ENCODE measurements around the gene TSPEAR. TPM values are rescaled to one million over a fixed set of nuclear protein-coding genes. Genes with fewer than 3 reads are reported as not detected.

Gene TSPEAR
- total RNA-seq, 2 experiments from 2014 or later: not detected

DNA sequence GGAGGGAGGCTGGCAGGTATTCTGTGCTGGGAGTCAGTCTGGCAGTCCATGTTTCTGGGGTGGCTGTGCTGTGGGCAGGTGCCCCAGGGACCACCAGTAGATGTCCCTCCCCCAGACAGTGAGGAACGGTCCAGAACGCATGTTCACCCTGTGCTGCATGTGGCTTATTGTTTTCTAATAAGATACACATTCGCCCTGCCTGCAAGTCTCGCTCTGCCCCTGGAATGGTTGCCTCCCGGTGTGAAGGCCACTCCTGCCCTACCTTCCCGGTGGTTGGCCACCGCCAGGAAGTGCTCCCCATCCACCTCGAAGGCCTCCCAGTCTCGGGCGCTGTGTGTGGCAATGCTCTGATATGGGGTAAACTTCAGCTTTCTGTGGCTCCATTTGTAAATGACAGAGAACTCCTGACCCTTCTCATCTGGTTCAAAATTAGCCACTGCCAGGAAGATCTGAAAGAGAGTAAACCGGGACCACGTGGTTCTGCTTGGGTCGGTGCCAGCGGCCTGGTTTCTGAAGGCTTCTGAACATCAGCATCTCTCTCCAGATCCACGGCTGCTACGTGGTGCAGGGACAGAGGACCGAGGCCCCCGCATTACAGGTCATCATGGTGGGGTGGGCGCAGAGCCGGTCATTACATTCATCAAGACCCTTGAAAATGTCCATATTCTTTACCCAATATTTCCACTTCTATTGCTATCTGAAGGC lies 185.8 kb downstream of the TSPEAR start:
- H3K36me3 Mint-ChIP-seq (ENCODE audit: low read depth): no peaks in the 10 kb centered on the region
- no peaks in the 10 kb centered on the region for H3K4me1 Mint-ChIP-seq (ENCODE audit: low read depth)
- no peaks in the 10 kb centered on the region for H3K27me3 Mint-ChIP-seq (ENCODE audit: low read depth)
- no peaks in the 10 kb centered on the region for H3K9me3 Mint-ChIP-seq
- H3K27ac Mint-ChIP-seq: no peak overlapping the region
- no peak for DNase-seq
- CTCF ChIA-PET: no interaction called here
- H3K4me3 Mint-ChIP-seq: no peak overlapping the region
- intact Hi-C loops (cut with micrococcal nuclease): no loop called here

DNA sequence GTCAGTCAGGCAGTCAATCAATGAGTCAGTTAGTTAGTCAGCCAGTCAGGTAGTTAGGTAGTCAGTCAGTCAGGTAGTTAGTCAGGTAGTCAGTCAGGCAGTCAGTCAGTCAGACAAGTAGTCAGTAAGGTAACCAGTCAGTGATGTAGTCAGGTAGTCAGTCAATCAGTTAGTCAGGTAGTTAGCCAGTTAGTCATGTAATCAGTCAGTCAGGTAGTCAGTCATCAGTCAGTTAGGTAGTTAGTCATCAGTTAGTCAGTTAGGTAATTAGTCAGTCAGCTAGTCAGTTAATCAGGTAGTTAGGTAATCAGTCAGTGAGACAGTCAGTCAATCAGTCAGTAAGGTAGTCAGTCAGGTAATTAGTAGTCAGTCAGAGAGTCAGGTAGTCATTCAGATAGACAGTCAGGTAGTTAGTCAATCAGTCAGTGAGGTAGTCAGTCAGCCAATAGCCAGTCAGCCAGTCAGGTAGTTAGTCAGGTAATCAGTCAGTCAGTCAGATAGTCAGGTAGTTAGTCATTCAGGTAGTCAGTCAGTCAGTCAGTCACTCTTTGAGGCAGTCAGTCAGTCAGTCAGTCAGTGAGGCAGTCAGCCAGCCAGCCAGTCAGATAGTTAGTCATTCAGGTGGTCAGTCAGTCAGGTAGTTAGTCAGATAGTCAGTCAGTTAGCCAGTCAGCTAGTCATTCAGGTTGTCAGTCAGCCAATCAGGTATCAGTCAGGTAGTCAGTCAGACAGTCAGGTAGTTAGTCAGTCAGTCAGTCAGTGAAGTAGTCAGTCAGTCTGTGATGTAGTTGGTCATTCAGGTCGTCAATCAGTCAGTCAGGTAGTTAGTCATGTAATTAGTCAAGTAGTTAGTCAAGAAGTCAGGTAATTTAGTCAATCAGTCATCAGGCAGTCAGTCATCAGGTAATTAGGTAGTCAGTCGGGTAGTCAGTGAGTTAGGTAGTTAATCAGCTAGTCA lies 186.7 kb downstream of the TSPEAR start:
- Mint-ChIP-seq H3K4me1 (ENCODE audit: low read depth) (no peaks in the 10 kb centered on the region), H3K4me3 (no peak overlapping the region), H3K27ac (no peak overlapping the region), H3K36me3 (ENCODE audit: low read depth) (no peaks in the 10 kb centered on the region), H3K27me3 (ENCODE audit: low read depth) (no peaks in the 10 kb centered on the region), H3K9me3 (no peaks in the 10 kb centered on the region)
- no peak for DNase-seq
- intact Hi-C loops (cut with micrococcal nuclease): no loop called here
- CTCF ChIA-PET: no interaction called here

DNA sequence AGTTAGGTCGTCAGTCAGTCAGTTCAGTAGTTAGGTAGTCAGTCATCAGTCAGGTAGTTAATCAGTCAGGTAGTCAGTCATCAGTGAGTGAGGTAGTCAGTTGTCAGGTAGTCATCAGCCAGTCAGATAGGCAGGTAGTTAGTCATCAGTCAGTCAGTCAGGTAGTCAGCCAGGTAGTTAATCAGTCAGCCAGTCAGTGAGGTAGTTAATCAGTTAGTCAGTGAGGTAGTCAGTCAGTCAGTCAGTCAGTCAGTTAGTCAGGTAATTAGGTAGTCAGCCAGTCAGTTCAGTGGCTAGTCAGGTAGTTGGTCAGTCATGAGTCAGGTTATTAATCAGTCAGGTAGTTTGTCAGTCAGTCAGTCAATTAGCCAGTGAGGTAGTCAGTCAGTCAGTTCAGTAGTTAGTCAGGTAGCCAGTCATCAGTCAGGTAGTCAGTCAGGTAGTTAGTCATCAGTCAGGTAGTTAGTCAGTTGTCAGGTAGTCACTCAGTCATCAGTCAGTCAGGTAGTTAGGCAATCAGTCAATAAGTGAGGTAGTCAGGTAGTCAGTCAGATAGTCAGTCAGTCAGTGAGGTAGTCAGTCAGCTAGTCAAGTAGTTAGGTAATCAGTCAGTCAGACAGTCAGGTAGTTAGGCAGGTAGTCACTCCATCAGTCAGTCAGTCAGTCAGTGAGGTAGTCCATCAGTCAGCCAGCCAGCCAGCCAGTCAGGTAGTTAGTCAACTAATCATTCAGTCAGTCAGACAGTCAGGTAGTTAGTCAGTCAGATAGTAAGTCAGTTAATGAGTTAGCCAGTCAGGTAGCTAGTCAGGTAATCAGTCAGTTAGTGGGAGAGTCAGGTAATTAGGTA lies 187.6 kb downstream of the TSPEAR start:
- Mint-ChIP-seq H3K27ac (no peak overlapping the region), H3K9me3 (no peaks in the 10 kb centered on the region), H3K27me3 (ENCODE audit: low read depth) (no peaks in the 10 kb centered on the region), H3K4me1 (ENCODE audit: low read depth) (no peaks in the 10 kb centered on the region), H3K36me3 (ENCODE audit: low read depth) (no peaks in the 10 kb centered on the region), H3K4me3 (no peak overlapping the region)
- intact Hi-C loops (cut with micrococcal nuclease): no loop called here
- no peak for DNase-seq
- CTCF ChIA-PET: no interaction called here

DNA sequence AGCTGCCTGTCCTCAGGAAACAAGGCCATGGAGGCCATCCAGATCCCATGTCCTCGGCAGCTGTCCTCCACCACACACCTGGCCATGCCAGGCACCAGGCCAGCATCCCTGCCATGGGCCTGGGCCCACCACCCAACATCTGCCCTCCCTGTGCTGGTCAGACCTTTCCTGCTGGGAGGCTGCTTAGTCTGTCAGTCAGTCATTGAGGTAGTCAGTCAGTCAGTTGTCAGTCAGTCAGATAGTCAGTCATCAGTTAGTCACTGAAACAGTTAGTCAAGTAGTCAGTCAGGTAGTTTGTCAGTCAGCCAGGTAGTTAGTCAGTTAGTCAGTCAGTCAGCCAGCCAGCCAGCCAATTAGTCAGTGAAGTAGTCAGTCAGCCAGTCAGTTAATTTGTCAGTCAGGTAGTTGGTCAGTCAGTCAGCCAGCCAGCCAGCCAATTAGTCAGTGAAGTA lies 188.6 kb downstream of the TSPEAR start:
- H3K4me3 Mint-ChIP-seq: no peak overlapping the region
- H3K9me3 Mint-ChIP-seq: no peaks in the 10 kb centered on the region
- CTCF ChIA-PET: no interaction called here
- intact Hi-C loops (cut with micrococcal nuclease): no loop called here
- no peak for DNase-seq
- H3K27me3 Mint-ChIP-seq (ENCODE audit: low read depth): no peaks in the 10 kb centered on the region
- H3K4me1 Mint-ChIP-seq (ENCODE audit: low read depth): no peaks in the 10 kb centered on the region
- H3K27ac Mint-ChIP-seq: no peak overlapping the region
- H3K36me3 Mint-ChIP-seq (ENCODE audit: low read depth): no peaks in the 10 kb centered on the region

DNA sequence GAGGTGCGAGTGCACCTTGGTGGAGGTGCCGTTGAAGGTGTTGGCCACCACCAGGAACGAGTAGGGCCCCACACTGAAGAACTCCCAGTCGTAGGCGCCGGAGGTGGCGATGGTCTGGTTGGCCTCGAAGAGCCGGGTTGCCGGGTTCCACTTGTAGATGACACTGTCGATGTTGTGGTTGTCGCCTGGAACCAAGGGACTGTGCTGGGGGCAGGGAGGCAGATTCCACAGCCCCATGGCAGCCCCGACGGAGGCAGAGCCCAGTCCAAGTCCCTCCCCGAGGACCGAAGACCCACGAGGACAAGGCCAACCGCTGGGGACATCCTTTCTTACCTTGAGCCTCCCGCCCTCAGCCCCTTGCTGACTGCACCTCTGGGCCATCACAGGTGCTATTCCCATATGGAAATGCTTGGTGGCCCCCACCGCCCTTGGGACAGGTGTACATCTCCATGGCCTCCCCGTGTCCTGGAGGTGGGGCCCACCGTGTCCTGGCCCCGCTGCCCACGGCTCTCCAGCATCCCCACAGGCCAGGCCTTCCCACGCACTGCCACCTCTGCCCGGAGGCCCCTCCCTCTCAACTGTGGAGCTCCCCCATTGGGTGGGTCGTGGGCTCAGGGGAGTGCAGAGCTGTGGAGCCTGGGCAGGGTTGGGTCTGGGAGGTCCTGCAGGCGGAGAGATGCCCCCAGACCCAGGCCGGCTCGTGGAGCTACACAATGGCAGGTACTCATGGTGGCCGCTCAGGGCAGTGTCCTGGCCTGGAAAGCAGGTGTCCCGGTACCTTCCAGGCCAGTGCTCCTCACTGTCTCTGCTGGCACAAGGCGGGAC lies 189.2 kb downstream of the TSPEAR start:
- intact Hi-C loops (cut with micrococcal nuclease): no loop called here
- Mint-ChIP-seq H3K4me3 (no peak overlapping the region), H3K27ac (no peak overlapping the region), H3K4me1 (ENCODE audit: low read depth) (no peaks in the 10 kb centered on the region), H3K27me3 (ENCODE audit: low read depth) (no peaks in the 10 kb centered on the region), H3K36me3 (ENCODE audit: low read depth) (no peaks in the 10 kb centered on the region), H3K9me3 (no peaks in the 10 kb centered on the region)
- DNase-seq: no peak
- CTCF ChIA-PET: no interaction called here

DNA sequence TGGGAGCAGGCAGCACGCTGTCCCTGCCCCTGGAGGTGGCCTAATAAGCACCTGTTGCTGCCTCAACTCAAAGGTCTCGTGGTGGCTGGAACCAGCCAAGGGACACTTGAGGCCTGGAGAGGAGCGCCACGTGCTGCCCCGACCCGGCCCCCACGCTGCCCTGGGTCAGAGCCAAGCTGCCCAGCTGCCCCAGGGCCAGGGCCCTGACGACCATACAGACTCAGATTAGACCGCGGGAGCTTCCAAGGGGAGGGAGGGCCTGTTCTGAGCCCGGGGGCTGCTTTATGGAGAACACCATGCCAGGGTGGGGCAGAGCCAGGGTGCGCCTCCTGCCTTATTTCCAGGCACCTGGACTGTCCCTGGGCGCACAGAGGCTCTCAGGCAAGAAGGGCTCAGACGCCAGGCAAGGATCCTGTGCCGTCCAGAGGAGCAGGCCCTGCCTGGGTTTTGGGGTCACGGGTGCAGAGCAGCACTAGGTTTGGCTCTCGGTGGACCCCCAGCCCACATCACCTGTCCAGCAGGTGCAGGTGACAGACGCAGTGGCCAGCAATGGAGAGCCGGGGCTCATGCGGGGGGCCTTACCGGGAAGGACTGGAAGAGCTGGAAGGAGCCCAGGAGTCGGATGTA lies 190.0 kb downstream of the TSPEAR start:
- intact Hi-C loops (cut with micrococcal nuclease): no loop called here
- H3K36me3 Mint-ChIP-seq (ENCODE audit: low read depth): no peaks in the 10 kb centered on the region
- DNase-seq: no peak
- no peaks in the 10 kb centered on the region for H3K4me1 Mint-ChIP-seq (ENCODE audit: low read depth)
- H3K9me3 Mint-ChIP-seq: no peaks in the 10 kb centered on the region
- CTCF ChIA-PET: no interaction called here
- no peak overlapping the region for H3K4me3 Mint-ChIP-seq
- H3K27ac Mint-ChIP-seq: no peak overlapping the region
- H3K27me3 Mint-ChIP-seq (ENCODE audit: low read depth): no peaks in the 10 kb centered on the region

DNA sequence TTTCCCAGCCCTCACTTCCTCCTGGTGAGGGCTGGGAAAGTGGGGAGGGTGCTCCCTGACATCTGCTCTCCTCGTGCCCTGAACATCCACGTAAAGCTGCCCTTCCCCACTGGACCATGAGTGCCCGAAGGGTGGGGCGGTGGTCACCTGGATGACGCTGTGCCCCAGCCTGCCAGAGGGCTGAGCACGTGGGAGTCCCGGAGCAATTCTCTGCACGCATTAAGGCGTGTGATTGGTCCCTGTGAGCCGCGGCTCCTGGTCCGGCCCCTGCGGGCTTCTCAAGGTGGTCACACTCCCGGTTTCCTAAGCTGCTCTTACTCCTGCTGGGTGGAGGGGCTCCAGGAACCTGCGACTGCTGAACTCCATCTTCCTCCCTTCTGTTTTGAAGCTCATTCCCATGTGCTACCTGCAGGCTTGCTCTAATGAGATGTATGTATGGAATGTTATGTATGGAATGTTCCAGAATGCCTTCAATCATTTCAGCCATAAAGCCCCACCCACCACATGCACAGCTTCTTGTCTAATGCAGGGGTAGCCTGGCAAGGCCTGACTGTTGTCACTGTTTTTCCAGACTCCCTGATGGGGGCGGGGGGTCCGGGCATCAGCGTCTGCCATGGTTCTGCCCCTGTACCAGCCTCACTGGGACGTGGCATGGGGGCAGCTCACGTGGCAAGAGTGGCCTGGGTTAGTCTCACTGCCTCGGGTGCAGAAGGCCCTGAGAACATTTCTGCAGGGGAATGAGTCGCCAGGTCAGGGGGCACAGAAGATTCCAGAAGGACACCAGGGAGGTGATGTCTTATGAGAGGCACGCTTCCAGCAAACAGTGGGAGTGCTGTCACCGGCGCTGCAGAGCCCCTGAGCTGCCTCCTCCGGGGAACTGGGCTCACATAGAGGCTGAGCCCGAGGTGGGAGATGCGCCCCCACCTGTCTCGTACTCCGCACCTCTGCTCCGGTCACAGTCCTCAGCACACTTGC lies 190.8 kb downstream of the TSPEAR start:
- Mint-ChIP-seq H3K27ac (no peak overlapping the region), H3K36me3 (ENCODE audit: low read depth) (no peaks in the 10 kb centered on the region), H3K4me1 (ENCODE audit: low read depth) (no peaks in the 10 kb centered on the region), H3K27me3 (ENCODE audit: low read depth) (no peaks in the 10 kb centered on the region), H3K4me3 (no peak overlapping the region), H3K9me3 (no peaks in the 10 kb centered on the region)
- no peak for DNase-seq
- intact Hi-C loops (cut with micrococcal nuclease): no loop called here
- CTCF ChIA-PET: no interaction called here

GRCh38 chr21:44519346-44520325 lies 191.7 kb downstream of the TSPEAR start:
- H3K9me3 Mint-ChIP-seq: no peaks in the 10 kb centered on the region
- no peak overlapping the region for H3K27ac Mint-ChIP-seq
- H3K4me1 Mint-ChIP-seq (ENCODE audit: low read depth): no peaks in the 10 kb centered on the region
- H3K36me3 Mint-ChIP-seq (ENCODE audit: low read depth): no peaks in the 10 kb centered on the region
- no peak for DNase-seq
- CTCF ChIA-PET: interaction anchor here (0.6 to 1.3 kb wide), 2 partner anchors 9 to 274 kb away, joined by 3 read pairs; no protein-coding TSS in a partner anchor
- intact Hi-C loops (cut with micrococcal nuclease): no loop called here
- no peak overlapping the region for H3K4me3 Mint-ChIP-seq
- H3K27me3 Mint-ChIP-seq (ENCODE audit: low read depth): no peaks in the 10 kb centered on the region

DNA sequence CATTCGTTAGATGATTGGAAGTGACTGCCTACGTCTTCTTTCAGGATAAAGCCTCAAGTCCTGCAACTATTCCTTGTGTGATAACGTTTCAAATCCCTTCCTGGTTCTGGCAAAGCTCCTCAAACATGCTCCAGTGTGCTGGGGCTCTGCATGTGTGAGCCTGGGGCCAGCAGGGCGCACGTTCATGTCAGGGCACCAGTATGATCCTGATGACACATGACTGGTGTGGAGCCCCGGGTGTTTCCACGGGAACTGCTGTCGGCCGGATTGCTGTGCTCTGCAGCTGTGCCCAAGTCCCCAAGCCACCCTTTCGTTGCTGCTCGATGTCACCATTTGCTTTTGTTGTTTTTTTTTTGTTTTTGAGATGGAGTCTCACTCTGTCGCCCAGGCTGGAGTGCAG lies 192.7 kb downstream of the TSPEAR start:
- Mint-ChIP-seq H3K4me1 (ENCODE audit: low read depth) (no peaks in the 10 kb centered on the region), H3K36me3 (ENCODE audit: low read depth) (no peaks in the 10 kb centered on the region), H3K27ac (no peak overlapping the region), H3K27me3 (ENCODE audit: low read depth) (no peaks in the 10 kb centered on the region), H3K9me3 (no peaks in the 10 kb centered on the region), H3K4me3 (no peak overlapping the region)
- CTCF ChIA-PET: interaction anchor here (1.1 to 1.3 kb wide), 2 partner anchors 8 to 275 kb away, joined by 3 read pairs; no protein-coding TSS in a partner anchor
- intact Hi-C loops (cut with micrococcal nuclease): no loop called here
- no peak for DNase-seq

All from activated naive CD4-positive, alpha-beta T cell treated with anti-CD3 and anti-CD28 coated beads for 36 hours (primary cell).